Hematopoietic multipotent progenitor cell (in vitro differentiated cells): ENCODE data around the gene HES4. TPM values are rescaled to one million over a fixed set of nuclear protein-coding genes. Genes with fewer than 3 reads are reported as not detected.
A peak's percentile ranks its signal among the peaks of the same experiment; 100 is the strongest.
"Not testable (repeated sequence)": the region's sequence is repeated elsewhere in the genome, so short reads cannot be mapped to it uniquely, and the experiment has no call there.

Experiments used
- DNase-seq, 3 donors: peaks; one replicate each; pipeline ENCODE4 v3.0.0-alpha.2; 2011 to 2015; ENCODE audit warnings: low read depth in 2 of 3, low spot score in 2 of 3
- total RNA-seq: library from RNA; depleted of rRNA; stranded (reverse); fragments of >200 nt; gene quantifications from one replicate; pipeline ENCODE4 v1.2.3, GENCODE V29; 2012

The HES4 gene
- total RNA-seq, 1 donor, result 4.8 TPM

- DNase-seq, result peak; percentile 62 to 74 (median 67)
Observed at GRCh38 chr1:1019122-1019999, 19.5 kb upstream of the HES4 start.

- not testable (repeated sequence) for DNase-seq
Observed at GRCh38 chr1:1018321-1018685, 18.4 kb upstream of the HES4 start.

- not testable (repeated sequence) for DNase-seq
Observed at GRCh38 chr1:1017397-1018320, 17.8 kb upstream of the HES4 start.

GRCh38 chr1:1014799-1015681, 15.1 kb upstream of the HES4 start:
- peak in 1 of 3 donors; percentile 47 for DNase-seq

- no peak for DNase-seq
Observed at GRCh38 chr1:1013922-1014648, 14.2 kb upstream of the HES4 start.

- peak; percentile 76 to 87 (median 82) for DNase-seq
Observed at GRCh38 chr1:1013105-1013921, 13.4 kb upstream of the HES4 start, which contains the start of gene ISG15. Gene ISG15, plus strand, starts transcription at chr1:1013497. Its CDS starts 77 bp downstream, at chr1:1013574.

GRCh38 chr1:1012736-1013104, 12.8 kb upstream of the HES4 start:
- DNase-seq, result not testable (repeated sequence)

GRCh38 chr1:1011396-1011949, 11.6 kb upstream of the HES4 start:
- DNase-seq, result peak in 1 of 3 donors; percentile 32

GRCh38 chr1:1010131-1010530, 10.2 kb upstream of the HES4 start:
- DNase-seq, result not testable (repeated sequence)

GRCh38 chr1:1006305-1007159, 6.6 kb upstream of the HES4 start:
- no peak for DNase-seq

- DNase-seq, result no peak
Observed at GRCh38 chr1:1005774-1006304, 5.9 kb upstream of the HES4 start.

- DNase-seq, result peak in 1 of 3 donors; percentile 60
Observed at GRCh38 chr1:1004780-1005697, 5.1 kb upstream of the HES4 start.

- no peak for DNase-seq
Observed at GRCh38 chr1:1004420-1004779, 4.5 kb upstream of the HES4 start.

GRCh38 chr1:1003618-1004419, 3.9 kb upstream of the HES4 start:
- no peak for DNase-seq

- DNase-seq, result no peak
Observed at GRCh38 chr1:1001057-1001783, 1.3 kb upstream of the HES4 start.
